Keratinocyte (primary cell): ENCODE data around the gene PWWP2B. TPM values are rescaled to one million over a fixed set of nuclear protein-coding genes. Genes with fewer than 3 reads are reported as not detected.

ENCODE experiments used
- DNase-seq: peaks from one replicate; pipeline ENCODE4 v3.0.0-alpha.2; 2011; ENCODE audit warnings: low read depth, missing footprints, low spot score
- FAIRE-seq: peaks from 2 replicates; lab custom pipeline; 2011; peaks lifted over from hg19 to GRCh38; lab: Jason Lieb, UNC
- H2AFZ ChIP-seq: 2 replicates; pipeline ENCODE4 v1.6.0; 2012; ENCODE audit warnings: low read length, control low read depth, inconsistent platforms; ENCODE audit not compliant: control insufficient read depth
- H3K27ac ChIP-seq: 2 replicates; pipeline ENCODE4 v1.5.1; 2011; ENCODE audit warnings: low read length; ENCODE audit not compliant: control insufficient read depth, insufficient read depth
- H3K27me3 ChIP-seq: 3 replicates; pipeline ENCODE4 v1.6.0; 2011; ENCODE audit warnings: low read length; ENCODE audit not compliant: control insufficient read depth, insufficient read depth; ENCODE audit errors: extremely low read depth
- H3K36me3 ChIP-seq, 2 experiments: 2 replicates in 1 of 2; 3 replicates in 1 of 2; pipeline ENCODE4 v1.5.1; 2011; ENCODE audit warnings: low read length in 2 of 2, mild to moderate bottlenecking in 1 of 2; ENCODE audit not compliant: control insufficient read depth in 2 of 2, insufficient read depth in 2 of 2; ENCODE audit errors: extremely low read depth in 1 of 2
- H3K4me1 ChIP-seq: 3 replicates; pipeline ENCODE4 v1.5.1; 2011; ENCODE audit warnings: low read length; ENCODE audit not compliant: control insufficient read depth, insufficient read depth; ENCODE audit errors: extremely low read depth
- H3K4me2 ChIP-seq: 3 replicates; pipeline ENCODE4 v1.6.0; 2011; ENCODE audit warnings: low read depth, low read length; ENCODE audit not compliant: control insufficient read depth, insufficient read depth; ENCODE audit errors: extremely low read depth
- H3K4me3 ChIP-seq, 3 experiments: fragments of 200-600 bp in 1 of 3; sonication (generic) in 1 of 3; 2 replicates in 2 of 3; 3 replicates in 1 of 3; pipeline ENCODE4 v1.5.1; 2011 to 2016; ENCODE audit warnings: low read length in 3 of 3, mild to moderate bottlenecking in 3 of 3, control low read depth in 2 of 3, inconsistent platforms in 1 of 3, low read depth in 1 of 3, mixed read lengths in 1 of 3, mixed run types in 1 of 3, moderate library complexity in 1 of 3; ENCODE audit not compliant: control insufficient read depth in 2 of 3, insufficient read depth in 2 of 3; ENCODE audit errors: extremely low read depth in 1 of 3
- H3K79me2 ChIP-seq: 2 replicates; pipeline ENCODE4 v1.6.0; 2012; ENCODE audit warnings: low read length; ENCODE audit not compliant: control insufficient read depth, insufficient read depth
- H3K9ac ChIP-seq: 3 replicates; pipeline ENCODE4 v1.6.0; 2011; ENCODE audit warnings: low read length; ENCODE audit not compliant: control insufficient read depth, insufficient read depth; ENCODE audit errors: extremely low read depth
- H3K9me1 ChIP-seq: 3 replicates; pipeline ENCODE4 v1.6.0; 2011; ENCODE audit warnings: low read length; ENCODE audit not compliant: control insufficient read depth, insufficient read depth; ENCODE audit errors: extremely low read depth
- H3K9me3 ChIP-seq: 2 replicates; pipeline ENCODE4 v1.5.1; 2012; ENCODE audit warnings: low read depth, low read length; ENCODE audit not compliant: control insufficient read depth
- H4K20me1 ChIP-seq: 3 replicates; pipeline ENCODE4 v1.6.0; 2011; ENCODE audit warnings: low read length; ENCODE audit not compliant: control insufficient read depth, insufficient read depth; ENCODE audit errors: extremely low read depth
- CTCF ChIP-seq, 3 experiments: IDR thresholded peaks in 1 of 3; conservative IDR thresholded peaks in 1 of 3; optimal IDR thresholded peaks in 1 of 3; 2 replicates in 2 of 3; 3 replicates in 1 of 3; pipeline versions ENCODE3 to v1.5.1; 2011; ENCODE audit warnings: low read length in 3 of 3, mild to moderate bottlenecking in 3 of 3, moderate library complexity in 2 of 3, control low read depth in 1 of 3, inconsistent platforms in 1 of 3; ENCODE audit not compliant: insufficient read depth in 2 of 3; ENCODE audit errors: extremely low read depth in 1 of 3
- EZH2 ChIP-seq: IDR thresholded peaks from one replicate; pipeline ENCODE4 v1.6.1; 2012; ENCODE audit warnings: inconsistent platforms, mild to moderate bottlenecking, low read length, moderate library complexity
- dilution Hi-C: fragments of 300-500 bp; cut with MboI; formaldehyde crosslinking; loops from one replicate; pipeline ENCODE4 v1.7.0; 2020; ENCODE audit warnings: low sequenced_read_pairs; ENCODE audit not compliant: extremely low pct_ligation_motif_present
- polyA plus RNA-seq, 5 experiments: library from polyadenylated mRNA; depleted of rRNA in 3 of 5; stranded (reverse) in 3 of 5; stranded (forward) in 1 of 5; unstranded in 1 of 5; fragments of >200 nt; gene quantifications; 1 replicate in 1 of 5; 2 replicates in 3 of 5; 3 replicates in 1 of 5; pipeline versions ENCODE4 v1.2.1 to v1.2.3, GENCODE V29; 2011 to 2012; ENCODE audit warnings: missing spikeins in 2 of 5, low read depth in 1 of 5, low replicate concordance in 1 of 5

Gene PWWP2B
- polyA plus RNA-seq, 1 donor (not counting 4 experiments of a cell fraction or from before 2014, with no cell fraction given): 3.1 TPM

- Histone ChIP-seq H2AFZ (no peak overlapping the region), H4K20me1 (no peaks in the 10 kb centered on the region), H3K4me1 (no peaks in the 10 kb centered on the region), H3K9ac (no peak overlapping the region), H3K4me2 (no peak overlapping the region), H3K79me2 (no peaks in the 10 kb centered on the region), H3K36me3 (no peaks in the 10 kb centered on the region), H3K27me3 (peaks cover 2% of the 10 kb centered on the region), H3K9me1 (no peaks in the 10 kb centered on the region), H3K4me3 (no peak overlapping the region), H3K27ac (no peak overlapping the region), H3K9me3 (peaks cover 2% of the 10 kb centered on the region)
- TF ChIP-seq CTCF (optimal IDR thresholded peaks at IDR 0.05 in 1 of 3, IDR thresholded peaks at IDR 0.05 in 1 of 3, conservative IDR thresholded peaks at IDR 0.05 in 1 of 3; ENCODE audit: extremely low read depth in 1 of 3, insufficient read depth in 2 of 3, low read length in 3 of 3) (no peak), EZH2 (no peak)
- dilution Hi-C loops: no loop called here
- no peak for DNase-seq
- no peak for FAIRE-seq
Measured at GRCh38 chr10:132368391-132368790, 28.6 kb upstream of the PWWP2B start.

GRCh38 chr10:132368881-132369635 lies 27.9 kb upstream of the PWWP2B start:
- H3K27me3 ChIP-seq: peaks cover 5% of the 10 kb centered on the region
- H4K20me1 ChIP-seq: no peaks in the 10 kb centered on the region
- H2AFZ ChIP-seq: no peak overlapping the region
- H3K4me3 ChIP-seq: no peak overlapping the region
- no peak overlapping the region for H3K27ac ChIP-seq
- H3K9me3 ChIP-seq: peaks cover 2% of the 10 kb centered on the region
- H3K4me1 ChIP-seq: no peaks in the 10 kb centered on the region
- H3K4me2 ChIP-seq: no peak overlapping the region
- no peaks in the 10 kb centered on the region for H3K36me3 ChIP-seq
- FAIRE-seq (no peak), DNase-seq (no peak)
- dilution Hi-C loops: no loop called here
- no peaks in the 10 kb centered on the region for H3K79me2 ChIP-seq
- H3K9ac ChIP-seq: no peak overlapping the region
- TF ChIP-seq EZH2: no peak
- TF ChIP-seq CTCF (optimal IDR thresholded peaks at IDR 0.05 in 1 of 3, IDR thresholded peaks at IDR 0.05 in 1 of 3, conservative IDR thresholded peaks at IDR 0.05 in 1 of 3; ENCODE audit: extremely low read depth in 1 of 3, insufficient read depth in 2 of 3, low read length in 3 of 3): no peak
- H3K9me1 ChIP-seq: no peaks in the 10 kb centered on the region
